MM.1S (cell line): ENCODE results near the gene SHKBP1.

Experiments used
- DNase-seq: peaks from one replicate; pipeline ENCODE4 v3.0.0-alpha.2; 2015
- H2AFZ ChIP-seq: fragments of 300-600 bp; sonication (generic); 2 replicates; pipeline ENCODE4 v1.6.0; 2016; ENCODE audit warnings: antibody characterized with exemption, low read length
- H3F3A ChIP-seq: fragments of 300-600 bp; sonication (generic); 2 replicates; pipeline ENCODE4 v1.6.1; 2016; ENCODE audit warnings: mild to moderate bottlenecking, antibody characterized with exemption, low read length, moderate library complexity, mixed read lengths; ENCODE audit not compliant: insufficient read depth
- H3K27ac ChIP-seq: fragments of 300-600 bp; sonication (generic); 2 replicates; pipeline ENCODE4 v1.5.1; 2016; ENCODE audit warnings: mild to moderate bottlenecking, low read length
- H3K27me3 ChIP-seq: fragments of 300-600 bp; sonication (generic); replicated peaks from 2 replicates; pipeline ENCODE4 v1.6.0; 2016; ENCODE audit warnings: low read length; ENCODE audit not compliant: insufficient read depth
- H3K36me3 ChIP-seq: fragments of 300-600 bp; sonication (generic); replicated peaks from 2 replicates; pipeline ENCODE4 v1.6.1; 2016; ENCODE audit warnings: mild to moderate bottlenecking, low read length, mixed read lengths; ENCODE audit not compliant: insufficient read depth
- H3K4me1 ChIP-seq: fragments of 300-600 bp; sonication (generic); 2 replicates; pipeline ENCODE4 v1.6.1; 2016; ENCODE audit warnings: low read length, mixed read lengths
- H3K4me2 ChIP-seq: fragments of 300-600 bp; sonication (generic); 2 replicates; pipeline ENCODE4 v1.6.0; 2016; ENCODE audit warnings: low read depth, low read length
- H3K4me3 ChIP-seq: fragments of 300-600 bp; sonication (generic); 2 replicates; pipeline ENCODE4 v1.5.1; 2016; ENCODE audit warnings: low read length, mixed read lengths
- H3K79me2 ChIP-seq: fragments of 300-600 bp; sonication (generic); 2 replicates; pipeline ENCODE4 v1.6.1; 2016; ENCODE audit warnings: mixed run types, low read length, mixed read lengths
- H3K9ac ChIP-seq: fragments of 300-600 bp; sonication (generic); 2 replicates; pipeline ENCODE4 v1.6.1; 2016; ENCODE audit warnings: low read length, mixed read lengths
- H3K9me2 ChIP-seq: fragments of 300-600 bp; sonication (generic); replicated peaks from 2 replicates; pipeline ENCODE4 v1.6.1; 2016; ENCODE audit warnings: mild to moderate bottlenecking, low read length, mixed read lengths; ENCODE audit not compliant: insufficient read depth
- H3K9me3 ChIP-seq: fragments of 300-600 bp; sonication (generic); replicated peaks from 2 replicates; pipeline ENCODE4 v1.6.1; 2016; ENCODE audit warnings: mild to moderate bottlenecking, low read length, mixed read lengths; ENCODE audit not compliant: insufficient read depth
- H4K20me1 ChIP-seq: fragments of 300-600 bp; sonication (generic); 2 replicates; pipeline ENCODE4 v1.6.1; 2016; ENCODE audit warnings: mild to moderate bottlenecking, low read length, moderate library complexity, mixed read lengths; ENCODE audit not compliant: insufficient read depth
- EZH2 ChIP-seq: fragments of 300-600 bp; sonication (generic); optimal IDR thresholded peaks from 2 replicates; pipeline ENCODE3; 2017; ENCODE audit warnings: low read depth, mild to moderate bottlenecking, antibody characterized with exemption, low read length, mixed read lengths
- EZH2phosphoT487 ChIP-seq: fragments of 300-600 bp; sonication (generic); IDR thresholded peaks from 2 replicates; pipeline ENCODE4 v1.6.1; 2018; ENCODE audit warnings: antibody characterized with exemption, low read length
- TF ChIP-seq, protein P1 (sequence below): fragments of 300-600 bp; sonication (generic); IDR thresholded peaks from 2 replicates; pipeline ENCODE4 v1.5.1; 2016; ENCODE audit warnings: antibody characterized with exemption, low read length, mixed read lengths

Gene SHKBP1

DNA sequence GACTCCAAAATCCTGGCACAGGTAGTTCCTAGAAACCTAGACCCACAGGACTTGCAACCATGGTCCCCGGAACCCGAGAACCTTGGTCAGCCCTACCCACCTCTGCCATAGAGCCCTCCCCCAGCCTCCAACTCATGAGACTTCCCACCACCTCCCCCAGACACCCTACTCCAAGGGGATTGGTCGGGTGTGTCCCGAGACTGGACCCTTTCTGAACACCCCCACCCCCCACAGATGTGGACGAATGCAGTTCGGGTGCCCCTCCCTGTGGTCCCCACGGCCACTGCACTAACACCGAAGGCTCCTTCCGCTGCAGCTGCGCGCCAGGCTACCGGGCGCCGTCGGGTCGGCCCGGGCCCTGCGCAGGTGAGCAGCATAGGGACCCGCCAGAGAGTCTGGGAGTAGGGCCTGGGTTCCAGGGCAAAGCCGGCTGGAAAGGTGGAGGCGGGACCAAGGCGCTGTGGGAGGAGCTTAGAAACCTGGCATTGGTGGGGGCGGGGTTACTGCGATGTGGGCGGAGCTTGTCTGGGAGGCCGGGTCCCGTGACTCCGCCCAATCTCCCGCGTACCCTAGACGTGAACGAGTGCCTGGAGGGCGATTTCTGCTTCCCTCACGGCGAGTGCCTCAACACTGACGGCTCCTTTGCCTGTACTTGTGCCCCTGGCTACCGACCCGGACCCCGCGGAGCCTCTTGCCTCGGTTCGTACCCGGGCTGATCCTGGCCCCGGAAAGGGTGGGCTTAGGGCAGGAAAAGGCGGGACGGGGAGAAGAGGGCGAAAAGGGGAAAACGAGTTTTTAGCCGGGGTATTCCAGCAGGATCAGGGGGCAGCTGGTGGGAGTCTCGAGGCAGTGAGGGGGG, 36.4 kb downstream of the SHKBP1 start:
- Histone ChIP-seq H4K20me1 (no peaks in the 10 kb centered on the region), H3K9me3 (no peaks in the 10 kb centered on the region), H3K9me2 (no peaks in the 10 kb centered on the region), H3K9ac (peak overlapping the region; percentile 57), H3K36me3 (no peaks in the 10 kb centered on the region), H3K27ac (peak overlapping the region; percentile 35; the same call in 1 of the 2 replicates), H3K4me1 (peaks cover 7% of the 10 kb centered on the region), H3K79me2 (no peaks in the 10 kb centered on the region), H3K4me3 (peak overlapping the region; percentile 81), H3K4me2 (peak overlapping the region; percentile 96), H3F3A (peaks cover 3% of the 10 kb centered on the region; the same call in 1 of the 2 replicates), H3K27me3 (no peaks in the 10 kb centered on the region), H2AFZ (peak overlapping the region; percentile 87)
- no peak for TF ChIP-seq EZH2
- TF ChIP-seq, protein P1, sequence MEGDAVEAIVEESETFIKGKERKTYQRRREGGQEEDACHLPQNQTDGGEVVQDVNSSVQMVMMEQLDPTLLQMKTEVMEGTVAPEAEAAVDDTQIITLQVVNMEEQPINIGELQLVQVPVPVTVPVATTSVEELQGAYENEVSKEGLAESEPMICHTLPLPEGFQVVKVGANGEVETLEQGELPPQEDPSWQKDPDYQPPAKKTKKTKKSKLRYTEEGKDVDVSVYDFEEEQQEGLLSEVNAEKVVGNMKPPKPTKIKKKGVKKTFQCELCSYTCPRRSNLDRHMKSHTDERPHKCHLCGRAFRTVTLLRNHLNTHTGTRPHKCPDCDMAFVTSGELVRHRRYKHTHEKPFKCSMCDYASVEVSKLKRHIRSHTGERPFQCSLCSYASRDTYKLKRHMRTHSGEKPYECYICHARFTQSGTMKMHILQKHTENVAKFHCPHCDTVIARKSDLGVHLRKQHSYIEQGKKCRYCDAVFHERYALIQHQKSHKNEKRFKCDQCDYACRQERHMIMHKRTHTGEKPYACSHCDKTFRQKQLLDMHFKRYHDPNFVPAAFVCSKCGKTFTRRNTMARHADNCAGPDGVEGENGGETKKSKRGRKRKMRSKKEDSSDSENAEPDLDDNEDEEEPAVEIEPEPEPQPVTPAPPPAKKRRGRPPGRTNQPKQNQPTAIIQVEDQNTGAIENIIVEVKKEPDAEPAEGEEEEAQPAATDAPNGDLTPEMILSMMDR: no peak
- TF ChIP-seq EZH2phosphoT487: no peak
- peak; percentile 64 for DNase-seq

DNA sequence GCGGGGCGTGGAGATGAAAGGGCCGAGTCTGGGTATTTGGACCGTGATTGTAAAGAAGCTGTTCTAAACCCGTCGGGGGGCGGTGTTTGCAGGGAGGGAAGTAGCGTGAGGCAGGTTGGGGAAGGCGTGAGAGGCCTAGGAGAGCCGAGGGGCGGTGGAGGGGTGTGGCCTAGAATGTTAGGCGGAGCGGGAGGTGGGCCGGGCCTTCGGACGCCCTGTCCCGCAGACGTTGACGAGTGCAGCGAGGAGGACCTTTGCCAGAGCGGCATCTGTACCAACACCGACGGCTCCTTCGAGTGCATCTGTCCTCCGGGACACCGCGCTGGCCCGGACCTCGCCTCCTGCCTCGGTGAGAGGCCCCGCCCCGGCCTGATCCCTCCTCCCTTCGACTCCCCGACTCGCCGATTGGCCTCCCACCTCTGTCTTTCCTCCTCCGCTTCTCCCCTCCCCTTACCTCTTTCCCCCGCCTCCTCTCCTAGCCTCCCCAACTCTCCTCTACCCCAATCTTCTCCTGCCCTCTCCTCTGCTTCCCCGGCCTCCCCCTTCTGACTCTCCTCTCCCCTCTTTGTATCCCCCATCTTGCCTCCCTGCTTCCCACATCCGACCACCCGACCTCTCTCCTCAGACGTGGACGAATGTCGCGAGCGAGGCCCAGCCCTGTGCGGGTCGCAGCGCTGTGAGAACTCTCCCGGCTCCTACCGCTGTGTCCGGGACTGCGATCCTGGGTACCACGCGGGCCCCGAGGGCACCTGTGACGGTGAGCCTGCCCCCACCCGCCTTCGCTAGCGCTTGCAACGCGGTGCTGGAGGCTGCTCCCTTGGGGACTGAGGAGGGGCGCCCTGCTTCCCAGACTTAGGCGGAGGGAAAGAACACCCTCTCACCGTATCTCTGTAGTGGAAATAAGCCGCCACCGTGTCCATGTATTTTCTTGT, 37.3 kb downstream of the SHKBP1 start:
- Histone ChIP-seq H3K9ac (peak overlapping the region; percentile 57), H3K4me3 (peak overlapping the region; percentile 81)

More for the DNA sequence above, 37.3 kb downstream of the SHKBP1 start:
- H3K9me2 ChIP-seq: no peaks in the 10 kb centered on the region
- TF ChIP-seq EZH2phosphoT487 (no peak), EZH2 (no peak)
- TF ChIP-seq, protein P1: no peak
- H3K4me1 ChIP-seq: peaks cover 7% of the 10 kb centered on the region
- peak overlapping the region; percentile 87 for H2AFZ ChIP-seq
- no peaks in the 10 kb centered on the region for H4K20me1 ChIP-seq
- peak overlapping the region; percentile 96 for H3K4me2 ChIP-seq
- peak overlapping the region; percentile 35; the same call in 1 of the 2 replicates for H3K27ac ChIP-seq
- H3K27me3 ChIP-seq: no peaks in the 10 kb centered on the region
- no peaks in the 10 kb centered on the region for H3K36me3 ChIP-seq
- H3K9me3 ChIP-seq: no peaks in the 10 kb centered on the region
- no peaks in the 10 kb centered on the region for H3K79me2 ChIP-seq
- H3F3A ChIP-seq: peaks cover 3% of the 10 kb centered on the region; the same call in 1 of the 2 replicates
- peak; percentile 83 for DNase-seq
